Measurements from ENCODE around the gene CDC25C.

- TF ChIP-seq CTCF (conservative IDR thresholded peaks at IDR 0.05; ENCODE audit: low read length) (peak; percentile 55), EZH2phosphoT487 (IDR thresholded peaks at IDR 0.05; ENCODE audit: borderline replicate concordance) (no peak)
These were observed 23.3 kb upstream of the CDC25C start for GRCh38 chr5:138354926-138355378.
